MCF 10A (cell line): ENCODE data around the gene ZNF750. TPM values are rescaled to one million over a fixed set of nuclear protein-coding genes. Genes with fewer than 3 reads are reported as not detected.

Experiments
- BruUV-seq: library from RNA; stranded (reverse); fragments of 400-500 nt; replicated peaks from 2 replicates; lab custom pipeline; 2021; lab: Mats Ljungman, UMichigan
- CTCF ChIA-PET: fragments of 300-600 bp; sonication (Branson Sonifier 250); formaldehyde crosslinking; extraction: SDS; loops from one replicate; lab custom pipeline; 2021; ENCODE audit warnings: antibody characterized with exemption, inconsistent platforms; lab: Yijun Ruan, JAX
- POLR2A ChIA-PET: fragments of 300-600, 350-650 bp; sonication (Branson Sonifier 250); formaldehyde crosslinking; extraction: SDS; loops from one replicate; lab custom pipeline; 2020; ENCODE audit warnings: antibody characterized with exemption, inconsistent platforms; lab: Yijun Ruan, JAX
- DNase-seq: peaks from one replicate; pipeline ENCODE4 v3.0.0-alpha.2; 2018; ENCODE audit not compliant: unreplicated experiment
- H3K27ac Mint-ChIP-seq: one replicate; pipeline ENCODE4 v1.8.0; 2022; ENCODE audit warnings: mild to moderate bottlenecking, low read depth, mixed read lengths; ENCODE audit not compliant: unreplicated experiment
- H3K27me3 Mint-ChIP-seq: one replicate; pipeline ENCODE4 v1.8.0; 2022; ENCODE audit warnings: mixed read lengths; ENCODE audit not compliant: insufficient read depth, unreplicated experiment
- H3K36me3 Mint-ChIP-seq: one replicate; pipeline ENCODE4 v1.8.0; 2022; ENCODE audit warnings: mild to moderate bottlenecking, moderate library complexity, mixed read lengths; ENCODE audit not compliant: insufficient read depth, unreplicated experiment
- H3K4me1 Mint-ChIP-seq: one replicate; pipeline ENCODE4 v1.8.0; 2022; ENCODE audit warnings: mixed read lengths; ENCODE audit not compliant: insufficient read depth, unreplicated experiment
- H3K4me3 Mint-ChIP-seq: one replicate; pipeline ENCODE4 v1.8.0; 2022; ENCODE audit warnings: mild to moderate bottlenecking, moderate library complexity, mixed read lengths; ENCODE audit not compliant: unreplicated experiment
- H3K9me3 Mint-ChIP-seq: one replicate; pipeline ENCODE4 v1.8.0; 2022; ENCODE audit warnings: mixed read lengths; ENCODE audit not compliant: unreplicated experiment
- intact Hi-C: fragments of 100-400 bp; cut with micrococcal nuclease; formaldehyde crosslinking; loops from 2 replicates; pipeline ENCODE4 v1.14.1; 2022
- total RNA-seq: library from RNA; stranded (reverse); gene quantifications from 2 replicates; pipeline ENCODE4 v1.2.3, GENCODE V29; 2022
- TF ChIP-seq, protein P1 (sequence below): fragments of 200-600 bp; IDR thresholded peaks from one replicate; pipeline ENCODE4 v1.8.0; 2022; ENCODE audit warnings: antibody characterized with exemption, mild to moderate bottlenecking; ENCODE audit not compliant: unreplicated experiment

ZNF750 gene
- total RNA-seq, 1 experiment from 2014 or later = 0.14 TPM

- no peak overlapping the region for H3K4me3 Mint-ChIP-seq
- CTCF ChIA-PET = no interaction called here
- no peaks in the 10 kb centered on the region for H3K27me3 Mint-ChIP-seq
- H3K36me3 Mint-ChIP-seq = peaks cover 7% of the 10 kb centered on the region
- H3K4me1 Mint-ChIP-seq = peaks cover 1% of the 10 kb centered on the region
- no peak for DNase-seq
- H3K9me3 Mint-ChIP-seq = no peaks in the 10 kb centered on the region
- intact Hi-C loops = no loop called here
- BruUV-seq = no TSS peak
- no peak overlapping the region for H3K27ac Mint-ChIP-seq
- POLR2A ChIA-PET = no interaction called here
- TF ChIP-seq, protein P1, sequence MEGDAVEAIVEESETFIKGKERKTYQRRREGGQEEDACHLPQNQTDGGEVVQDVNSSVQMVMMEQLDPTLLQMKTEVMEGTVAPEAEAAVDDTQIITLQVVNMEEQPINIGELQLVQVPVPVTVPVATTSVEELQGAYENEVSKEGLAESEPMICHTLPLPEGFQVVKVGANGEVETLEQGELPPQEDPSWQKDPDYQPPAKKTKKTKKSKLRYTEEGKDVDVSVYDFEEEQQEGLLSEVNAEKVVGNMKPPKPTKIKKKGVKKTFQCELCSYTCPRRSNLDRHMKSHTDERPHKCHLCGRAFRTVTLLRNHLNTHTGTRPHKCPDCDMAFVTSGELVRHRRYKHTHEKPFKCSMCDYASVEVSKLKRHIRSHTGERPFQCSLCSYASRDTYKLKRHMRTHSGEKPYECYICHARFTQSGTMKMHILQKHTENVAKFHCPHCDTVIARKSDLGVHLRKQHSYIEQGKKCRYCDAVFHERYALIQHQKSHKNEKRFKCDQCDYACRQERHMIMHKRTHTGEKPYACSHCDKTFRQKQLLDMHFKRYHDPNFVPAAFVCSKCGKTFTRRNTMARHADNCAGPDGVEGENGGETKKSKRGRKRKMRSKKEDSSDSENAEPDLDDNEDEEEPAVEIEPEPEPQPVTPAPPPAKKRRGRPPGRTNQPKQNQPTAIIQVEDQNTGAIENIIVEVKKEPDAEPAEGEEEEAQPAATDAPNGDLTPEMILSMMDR = no peak
Observed at GRCh38 chr17:82869536-82869935, 29.7 kb upstream of the ZNF750 start.

- POLR2A ChIA-PET = no interaction called here
- intact Hi-C loops = no loop called here
- H3K4me1 Mint-ChIP-seq = peaks cover 5% of the 10 kb centered on the region
- no TSS peak for BruUV-seq
- TF ChIP-seq, protein P1 = no peak
- no peaks in the 10 kb centered on the region for H3K9me3 Mint-ChIP-seq
- no peak for DNase-seq
- no peak overlapping the region for H3K27ac Mint-ChIP-seq
- H3K4me3 Mint-ChIP-seq = no peak overlapping the region
- CTCF ChIA-PET = no interaction called here
- H3K27me3 Mint-ChIP-seq = no peaks in the 10 kb centered on the region
- H3K36me3 Mint-ChIP-seq = peaks cover 7% of the 10 kb centered on the region
Observed at GRCh38 chr17:82868715-82869131, 28.9 kb upstream of the ZNF750 start.

- Mint-ChIP-seq H3K4me3 (no peak overlapping the region), H3K27me3 (no peaks in the 10 kb centered on the region), H3K27ac (no peak overlapping the region), H3K36me3 (peaks cover 7% of the 10 kb centered on the region), H3K4me1 (peaks cover 5% of the 10 kb centered on the region), H3K9me3 (no peaks in the 10 kb centered on the region)
- CTCF ChIA-PET = no interaction called here
- POLR2A ChIA-PET = no interaction called here
- TF ChIP-seq, protein P1 = no peak
- intact Hi-C loops = no loop called here
- BruUV-seq = no TSS peak
- DNase-seq = no peak
Observed at GRCh38 chr17:82867763-82868325, 28.0 kb upstream of the ZNF750 start.

GRCh38 chr17:82866590-82867191 lies 26.9 kb upstream of the ZNF750 start:
- Mint-ChIP-seq H3K27ac (no peak overlapping the region), H3K36me3 (peaks cover 7% of the 10 kb centered on the region), H3K4me3 (no peak overlapping the region), H3K9me3 (no peaks in the 10 kb centered on the region), H3K27me3 (no peaks in the 10 kb centered on the region), H3K4me1 (peaks cover 5% of the 10 kb centered on the region)
- no peak for DNase-seq
- no TSS peak for BruUV-seq
- TF ChIP-seq, protein P1 = no peak
- ChIA-PET POLR2A (no interaction called here), CTCF (interaction anchor here (0.6 kb wide), 1 partner anchor 443 kb away, joined by 3 read pairs; no protein-coding TSS in a partner anchor)
- intact Hi-C loops = no loop called here
